Thyroid gland (tissue), 4 donors: ENCODE data around the gene TTC31.

Experiments
- POLR2A ChIP-seq, 2 donors: fragments of 450-650 bp; IDR thresholded peaks; one replicate each; pipeline ENCODE4 v1.6.1; 2017; ENCODE audit warnings: antibody characterized with exemption in 2 of 2, mild to moderate bottlenecking in 2 of 2, moderate library complexity in 1 of 2
- TF ChIP-seq, protein P1 (sequence below), 6 experiments: fragments of 200-600 bp in 3 of 6; fragments of 450-650 bp in 3 of 6; sonication (generic) in 3 of 6; IDR thresholded peaks; one replicate each; pipeline ENCODE4 v1.5.1; 2016 to 2019; ENCODE audit warnings: antibody characterized with exemption in 6 of 6, mild to moderate bottlenecking in 2 of 6, inconsistent platforms in 1 of 6, moderate library complexity in 1 of 6

DNA sequence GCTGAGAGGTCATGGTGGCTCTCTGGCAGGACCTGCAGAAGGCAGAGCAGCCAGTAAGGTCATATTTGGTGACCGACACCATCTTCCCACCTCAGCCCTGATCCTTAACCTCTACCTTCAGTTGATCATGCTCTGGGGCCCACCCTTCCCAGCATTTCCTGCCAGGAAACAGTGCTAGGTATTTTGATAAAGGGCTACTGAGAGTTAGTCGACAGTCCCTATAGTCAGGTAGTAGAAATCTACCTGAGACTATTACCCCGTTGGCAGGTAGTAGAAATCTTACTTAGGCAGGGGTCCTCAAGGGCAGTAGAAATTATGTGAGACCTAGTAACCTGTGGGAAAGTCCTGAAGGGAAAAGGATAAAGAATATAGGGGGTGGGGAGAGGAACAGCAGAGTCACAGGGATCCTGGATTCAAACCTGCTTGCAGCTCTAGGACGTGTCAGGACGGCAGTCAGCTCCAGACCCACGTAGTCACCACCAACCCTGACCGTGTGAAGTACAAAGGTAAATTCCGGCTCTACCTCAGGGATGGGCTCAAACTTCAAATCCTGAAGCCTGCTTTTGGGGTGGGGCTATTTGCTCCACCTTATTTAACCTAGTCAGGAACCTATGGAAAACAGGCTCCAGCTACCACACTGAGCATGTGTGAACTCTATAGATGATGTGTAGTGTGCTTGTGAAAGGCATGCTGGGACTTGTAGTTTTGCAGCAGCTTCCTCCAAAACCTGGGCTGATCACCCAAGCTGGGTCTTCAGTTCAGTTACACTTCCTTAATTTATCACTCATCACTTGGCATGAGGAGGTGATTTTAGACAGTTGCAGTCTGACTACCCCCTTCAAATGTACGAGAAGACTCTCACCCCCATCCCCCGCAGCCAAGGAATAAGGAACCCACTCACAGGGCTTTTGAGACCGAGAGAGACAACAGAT is 43.1 kb downstream of the TTC31 start, which contains the start of gene DQX1:
- no peak for TF ChIP-seq POLR2A (IDR thresholded peaks at IDR 0.05)
- TF ChIP-seq, protein P1, sequence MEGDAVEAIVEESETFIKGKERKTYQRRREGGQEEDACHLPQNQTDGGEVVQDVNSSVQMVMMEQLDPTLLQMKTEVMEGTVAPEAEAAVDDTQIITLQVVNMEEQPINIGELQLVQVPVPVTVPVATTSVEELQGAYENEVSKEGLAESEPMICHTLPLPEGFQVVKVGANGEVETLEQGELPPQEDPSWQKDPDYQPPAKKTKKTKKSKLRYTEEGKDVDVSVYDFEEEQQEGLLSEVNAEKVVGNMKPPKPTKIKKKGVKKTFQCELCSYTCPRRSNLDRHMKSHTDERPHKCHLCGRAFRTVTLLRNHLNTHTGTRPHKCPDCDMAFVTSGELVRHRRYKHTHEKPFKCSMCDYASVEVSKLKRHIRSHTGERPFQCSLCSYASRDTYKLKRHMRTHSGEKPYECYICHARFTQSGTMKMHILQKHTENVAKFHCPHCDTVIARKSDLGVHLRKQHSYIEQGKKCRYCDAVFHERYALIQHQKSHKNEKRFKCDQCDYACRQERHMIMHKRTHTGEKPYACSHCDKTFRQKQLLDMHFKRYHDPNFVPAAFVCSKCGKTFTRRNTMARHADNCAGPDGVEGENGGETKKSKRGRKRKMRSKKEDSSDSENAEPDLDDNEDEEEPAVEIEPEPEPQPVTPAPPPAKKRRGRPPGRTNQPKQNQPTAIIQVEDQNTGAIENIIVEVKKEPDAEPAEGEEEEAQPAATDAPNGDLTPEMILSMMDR (IDR thresholded peaks at IDR 0.05): no peak
